ENCODE measurements around the gene CGB1.
"Not testable (repeated sequence)": the region's sequence is repeated elsewhere in the genome, so short reads cannot be mapped to it uniquely, and the experiment has no call there.

- not testable (repeated sequence) for TF ChIP-seq CTCF (IDR thresholded peaks at IDR 0.05; ENCODE audit: low read depth, low read length, poor library complexity, severe bottlenecking); EZH2phosphoT487 (IDR thresholded peaks at IDR 0.05; ENCODE audit: borderline replicate concordance, low read length)
These were observed 6.4 kb downstream of the CGB1 start for GRCh38 chr19:49030323-49030722.

Measured in DOHH2 (cell line).